ENCODE measurements around the gene PHF21A.
"Not testable (repeated sequence)": the region's sequence is repeated elsewhere in the genome, so short reads cannot be mapped to it uniquely, and the experiment has no call there.

The PHF21A gene

GRCh38 chr11:46119352-46120216 lies 1.7 kb downstream of the PHF21A start:
- DNase-seq: no peak

GRCh38 chr11:46118702-46119351 lies 2.4 kb downstream of the PHF21A start:
- no peak for DNase-seq

- no peak for DNase-seq
Measured at GRCh38 chr11:46117842-46118241, 3.4 kb downstream of the PHF21A start.

GRCh38 chr11:46116712-46117037 lies 4.6 kb downstream of the PHF21A start:
- DNase-seq: not testable (repeated sequence)

GRCh38 chr11:46116007-46116711 lies 5.1 kb downstream of the PHF21A start:
- no peak for DNase-seq

- no peak for DNase-seq
Measured at GRCh38 chr11:46114961-46115360, 6.3 kb downstream of the PHF21A start.

- no peak for DNase-seq
Measured at GRCh38 chr11:46114378-46114777, 6.9 kb downstream of the PHF21A start.

- no peak for DNase-seq
Measured at GRCh38 chr11:46112961-46113607, 8.2 kb downstream of the PHF21A start.

- DNase-seq: no peak
Measured at GRCh38 chr11:46108751-46109150, 12.5 kb downstream of the PHF21A start.

- no peak for DNase-seq
Measured at GRCh38 chr11:46107780-46108179, 13.5 kb downstream of the PHF21A start.

- DNase-seq: no peak
Measured at GRCh38 chr11:46107408-46107718, 13.9 kb downstream of the PHF21A start.

- DNase-seq: no peak
Measured at GRCh38 chr11:46106530-46107407, 14.5 kb downstream of the PHF21A start.

- no peak for DNase-seq
Measured at GRCh38 chr11:46105926-46106325, 15.3 kb downstream of the PHF21A start.

GRCh38 chr11:46105134-46105628 lies 16.1 kb downstream of the PHF21A start:
- no peak for DNase-seq

GRCh38 chr11:46102843-46103242 lies 18.4 kb downstream of the PHF21A start:
- no peak for DNase-seq

GRCh38 chr11:46100670-46101069 lies 20.6 kb downstream of the PHF21A start:
- DNase-seq: no peak

GRCh38 chr11:46099963-46100316 lies 21.3 kb downstream of the PHF21A start:
- no peak for DNase-seq

GRCh38 chr11:46090375-46090774 lies 30.9 kb downstream of the PHF21A start:
- DNase-seq: no peak

- DNase-seq: no peak
Measured at GRCh38 chr11:46079662-46080061, 41.6 kb downstream of the PHF21A start.

- DNase-seq: no peak
Measured at GRCh38 chr11:46075928-46076327, 45.3 kb downstream of the PHF21A start.

GRCh38 chr11:46075168-46075567 lies 46.1 kb downstream of the PHF21A start:
- DNase-seq: no peak

GRCh38 chr11:46073632-46074031 lies 47.6 kb downstream of the PHF21A start:
- DNase-seq: no peak

Measured in NCI-H187 treated with DMSO at 0.1 percent for 48 hours (cell line).